ENCODE results near the gene FGD4. TPM values are rescaled to one million over a fixed set of nuclear protein-coding genes. Genes with fewer than 3 reads are reported as not detected.

The FGD4 gene
- total and polyA plus RNA-seq, 8 donors, result 18.6 to 38.9 (median 25.5) TPM

- Histone ChIP-seq H3K27ac (no peak overlapping the region), H3K4me3 (no peak overlapping the region), H3K36me3 (peaks cover 0 to 65% of the 10 kb centered on the region in 2 donors), H3K4me1 (no peaks in the 10 kb centered on the region), H3K9me3 (no peaks in the 10 kb centered on the region), H3K27me3 (no peaks in the 10 kb centered on the region)
- DNase-seq (no peak), ATAC-seq (no peak)
- no peak for TF ChIP-seq CTCF (IDR thresholded peaks at IDR 0.05)
- intact Hi-C loops (cut with DNase I), result no loop called here
These were observed 245.1 kb downstream of the FGD4 start for GRCh38 chr12:32644431-32644830.

- no peak overlapping the region for H3K27ac ChIP-seq
- peaks cover 0 to 38% of the 10 kb centered on the region in 2 donors for H3K36me3 ChIP-seq
- no peaks in the 10 kb centered on the region for H3K27me3 ChIP-seq
- no peak overlapping the region for H3K4me3 ChIP-seq
- no peaks in the 10 kb centered on the region for H3K4me1 ChIP-seq
- no peaks in the 10 kb centered on the region for H3K9me3 ChIP-seq
- no peak for TF ChIP-seq CTCF (IDR thresholded peaks at IDR 0.05)
- ATAC-seq (no peak), DNase-seq (no peak)
- intact Hi-C loops (cut with DNase I), result no loop called here
These were observed 247.9 kb downstream of the FGD4 start for GRCh38 chr12:32647275-32647674.

- no peaks in the 10 kb centered on the region for H3K4me1 ChIP-seq
- no peak for TF ChIP-seq CTCF (IDR thresholded peaks at IDR 0.05)
- H3K36me3 ChIP-seq, result peaks cover 0 to 9% of the 10 kb centered on the region in 2 donors
- intact Hi-C loops (cut with DNase I), result no loop called here
- H3K27me3 ChIP-seq, result no peaks in the 10 kb centered on the region
- no peak for ATAC-seq
- H3K27ac ChIP-seq, result no peak overlapping the region
- no peak for DNase-seq
- H3K9me3 ChIP-seq, result no peaks in the 10 kb centered on the region
- H3K4me3 ChIP-seq, result no peak overlapping the region
These were observed 251.2 kb downstream of the FGD4 start for GRCh38 chr12:32650508-32650907.

GRCh38 chr12:32651151-32651955 lies 252.0 kb downstream of the FGD4 start:
- H3K4me1 ChIP-seq, result no peaks in the 10 kb centered on the region
- H3K27me3 ChIP-seq, result no peaks in the 10 kb centered on the region
- DNase-seq (no peak), ATAC-seq (no peak)
- H3K4me3 ChIP-seq, result no peak overlapping the region
- intact Hi-C loops (cut with DNase I), result no loop called here
- H3K9me3 ChIP-seq, result no peaks in the 10 kb centered on the region
- no peak for TF ChIP-seq CTCF (IDR thresholded peaks at IDR 0.05)
- no peak overlapping the region for H3K27ac ChIP-seq
- H3K36me3 ChIP-seq, result peaks cover 0 to 2% of the 10 kb centered on the region in 2 donors

GRCh38 chr12:32651956-32652210 lies 252.5 kb downstream of the FGD4 start:
- Histone ChIP-seq H3K36me3 (no peaks in the 10 kb centered on the region), H3K9me3 (no peaks in the 10 kb centered on the region), H3K4me1 (no peaks in the 10 kb centered on the region), H3K4me3 (no peak overlapping the region), H3K27ac (no peak overlapping the region), H3K27me3 (no peaks in the 10 kb centered on the region)
- TF ChIP-seq CTCF (IDR thresholded peaks at IDR 0.05), result no peak
- no peak for ATAC-seq
- DNase-seq, result no peak
- intact Hi-C loops (cut with DNase I), result no loop called here

All from left lung (tissue), 10 donors.